ENCODE results near the gene CNOT6L.

The CNOT6L gene

GRCh38 chr4:77843628-77844027 is 24.5 kb upstream of the CNOT6L start:
- H3F3A ChIP-seq (ENCODE audit: control insufficient read depth, insufficient read depth): no peaks in the 10 kb centered on the region
- H3K79me2 ChIP-seq (ENCODE audit: control insufficient read depth, low read length): no peaks in the 10 kb centered on the region
- H3K9me3 ChIP-seq (ENCODE audit: control insufficient read depth, insufficient read depth, low read length): no peaks in the 10 kb centered on the region
- no peak overlapping the region for H3K4me2 ChIP-seq (ENCODE audit: low read length)
- no peaks in the 10 kb centered on the region for H3K27me3 ChIP-seq (ENCODE audit: control insufficient read depth, low read length)
- H4K20me1 ChIP-seq (ENCODE audit: control insufficient read depth, insufficient read depth, low read depth, low read length): no peaks in the 10 kb centered on the region
- no peak for TF ChIP-seq CTCF (IDR thresholded peaks at IDR 0.05; ENCODE audit: low read depth, low read length, poor library complexity, severe bottlenecking)
- TF ChIP-seq EZH2phosphoT487 (IDR thresholded peaks at IDR 0.05; ENCODE audit: borderline replicate concordance, low read length): no peak
- H3K4me3 ChIP-seq (ENCODE audit: low read length): no peak overlapping the region
- H3K27ac ChIP-seq (ENCODE audit: low read depth, low read length): no peak overlapping the region
- H3K9me2 ChIP-seq (replicated peaks; ENCODE audit: control insufficient read depth, low read length): no peaks in the 10 kb centered on the region
- no peaks in the 10 kb centered on the region for H3K36me3 ChIP-seq (ENCODE audit: control insufficient read depth, low read length)
- H3K4me1 ChIP-seq (ENCODE audit: control insufficient read depth, low read length): no peaks in the 10 kb centered on the region

GRCh38 chr4:77834403-77834802 is 15.2 kb upstream of the CNOT6L start:
- H3K4me2 ChIP-seq (ENCODE audit: low read length): no peak overlapping the region
- no peaks in the 10 kb centered on the region for H3K79me2 ChIP-seq (ENCODE audit: control insufficient read depth, low read length)
- H3K9me2 ChIP-seq (replicated peaks; ENCODE audit: control insufficient read depth, low read length): no peaks in the 10 kb centered on the region
- TF ChIP-seq CTCF (IDR thresholded peaks at IDR 0.05; ENCODE audit: low read depth, low read length, poor library complexity, severe bottlenecking) (no peak), EZH2phosphoT487 (IDR thresholded peaks at IDR 0.05; ENCODE audit: borderline replicate concordance, low read length) (no peak)
- no peaks in the 10 kb centered on the region for H3K36me3 ChIP-seq (ENCODE audit: control insufficient read depth, low read length)
- H3K27ac ChIP-seq (ENCODE audit: low read depth, low read length): no peak overlapping the region
- no peaks in the 10 kb centered on the region for H3K27me3 ChIP-seq (ENCODE audit: control insufficient read depth, low read length)
- H4K20me1 ChIP-seq (ENCODE audit: control insufficient read depth, insufficient read depth, low read depth, low read length): no peaks in the 10 kb centered on the region
- H3K4me1 ChIP-seq (ENCODE audit: control insufficient read depth, low read length): no peaks in the 10 kb centered on the region
- H3F3A ChIP-seq (ENCODE audit: control insufficient read depth, insufficient read depth): no peaks in the 10 kb centered on the region
- H3K9me3 ChIP-seq (ENCODE audit: control insufficient read depth, insufficient read depth, low read length): no peaks in the 10 kb centered on the region
- no peak overlapping the region for H3K4me3 ChIP-seq (ENCODE audit: low read length)

- H3K4me3 ChIP-seq (ENCODE audit: low read length): no peak overlapping the region
- TF ChIP-seq CTCF (IDR thresholded peaks at IDR 0.05; ENCODE audit: low read depth, low read length, poor library complexity, severe bottlenecking) (no peak), EZH2phosphoT487 (IDR thresholded peaks at IDR 0.05; ENCODE audit: borderline replicate concordance, low read length) (no peak)
- no peak overlapping the region for H3K4me2 ChIP-seq (ENCODE audit: low read length)
- H3K27ac ChIP-seq (ENCODE audit: low read depth, low read length): no peak overlapping the region
- no peaks in the 10 kb centered on the region for H3K79me2 ChIP-seq (ENCODE audit: control insufficient read depth, low read length)
- H3K4me1 ChIP-seq (ENCODE audit: control insufficient read depth, low read length): peaks cover 5% of the 10 kb centered on the region
- no peaks in the 10 kb centered on the region for H3K9me2 ChIP-seq (replicated peaks; ENCODE audit: control insufficient read depth, low read length)
- no peaks in the 10 kb centered on the region for H3K36me3 ChIP-seq (ENCODE audit: control insufficient read depth, low read length)
- H3K27me3 ChIP-seq (ENCODE audit: control insufficient read depth, low read length): no peaks in the 10 kb centered on the region
- no peaks in the 10 kb centered on the region for H3K9me3 ChIP-seq (ENCODE audit: control insufficient read depth, insufficient read depth, low read length)
- H3F3A ChIP-seq (ENCODE audit: control insufficient read depth, insufficient read depth): no peaks in the 10 kb centered on the region
- H4K20me1 ChIP-seq (ENCODE audit: control insufficient read depth, insufficient read depth, low read depth, low read length): no peaks in the 10 kb centered on the region
Observed at GRCh38 chr4:77833126-77833724, 14.1 kb upstream of the CNOT6L start.

All from DOHH2 (cell line).